22Rv1 (cell line): Measurements from ENCODE around the gene PRODH.
"Not testable (repeated sequence)": the region's sequence is repeated elsewhere in the genome, so short reads cannot be mapped to it uniquely, and the experiment has no call there.

Source experiments
- CTCF ChIP-seq: fragments of 450-650 bp; IDR thresholded peaks from 2 replicates; pipeline ENCODE4 v1.5.1; 2017; ENCODE audit warnings: mild to moderate bottlenecking
- ZFX ChIP-seq: fragments of 450-650 bp; IDR thresholded peaks from 2 replicates; pipeline ENCODE4 v1.6.1; 2017; ENCODE audit warnings: antibody characterized with exemption, borderline replicate concordance

DNA sequence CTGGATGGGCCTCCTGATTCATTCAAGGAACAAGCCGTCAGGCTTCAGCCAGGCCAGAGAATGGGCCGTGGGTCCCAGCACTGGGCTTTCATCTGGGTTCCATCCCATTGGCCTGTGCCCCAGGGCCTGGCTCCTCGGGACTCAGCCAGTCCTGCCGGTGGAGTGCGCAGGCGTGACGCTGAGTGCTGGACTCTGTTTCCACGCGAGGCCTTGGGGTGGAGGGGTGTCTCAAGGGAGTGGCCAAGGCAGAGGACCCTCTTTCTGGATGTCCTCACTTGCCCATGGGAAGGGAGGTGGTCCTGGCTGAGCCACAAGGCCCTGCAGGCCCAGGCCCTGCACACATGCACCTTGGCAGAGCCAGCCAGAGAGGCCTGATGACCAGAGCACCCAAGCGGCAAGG, 28.0 kb upstream of the PRODH start:
- not testable (repeated sequence) for TF ChIP-seq CTCF, ZFX
